OCI-LY3 (cell line): ENCODE data around the gene TTC21A.

Experiments
- H2AFZ ChIP-seq: fragments of 200-600, 300-600 bp; shearing (Covaris generic); 2 replicates; pipeline ENCODE4 v1.6.0; 2014; ENCODE audit warnings: antibody characterized with exemption, low read depth, low read length
- H3K27ac ChIP-seq: fragments of 200-600, 300-600 bp; sonication (generic); 2 replicates; pipeline ENCODE4 v1.5.1; 2014; ENCODE audit warnings: mild to moderate bottlenecking, low read length, moderate library complexity, mixed read lengths
- H3K27me3 ChIP-seq: fragments of 200-600, 300-600 bp; sonication (generic); 2 replicates; pipeline ENCODE4 v1.6.1; 2014; ENCODE audit warnings: low read depth, low read length, mixed read lengths
- H3K36me3 ChIP-seq: fragments of 200-600, 300-600 bp; sonication (generic); replicated peaks from 2 replicates; pipeline ENCODE3; 2014; ENCODE audit warnings: low read depth, low read length, mixed read lengths
- H3K4me1 ChIP-seq: fragments of 300-600, 200-600 bp; sonication (generic); 2 replicates; pipeline ENCODE4 v1.6.1; 2014; ENCODE audit warnings: low read length, mixed read lengths
- H3K4me2 ChIP-seq: fragments of 200-600, 300-600 bp; sonication (generic); 2 replicates; pipeline ENCODE4 v1.6.1; 2014; ENCODE audit warnings: low read length, mixed read lengths
- H3K4me3 ChIP-seq: fragments of 300-600, 200-600 bp; sonication (generic); 2 replicates; pipeline ENCODE4 v1.5.1; 2014; ENCODE audit warnings: antibody characterized with exemption, mild to moderate bottlenecking, low read length, moderate library complexity
- H3K79me2 ChIP-seq: fragments of 300-600, 200-600 bp; shearing (Covaris generic); 2 replicates; pipeline ENCODE4 v1.6.1; 2014; ENCODE audit warnings: mild to moderate bottlenecking, low read length, mixed read lengths
- H3K9ac ChIP-seq: fragments of 300-600, 200-600 bp; shearing (Covaris generic); 2 replicates; pipeline ENCODE4 v1.6.0; 2014; ENCODE audit warnings: mild to moderate bottlenecking, low read length, moderate library complexity
- H3K9me3 ChIP-seq: fragments of 200-600, 300-600 bp; shearing (Covaris generic); 2 replicates; pipeline ENCODE4 v1.6.1; 2014; ENCODE audit warnings: low read length, mixed read lengths; ENCODE audit not compliant: insufficient read depth
- H4K20me1 ChIP-seq: fragments of 200-600, 300-600 bp; sonication (generic); 2 replicates; pipeline ENCODE4 v1.6.1; 2016; ENCODE audit warnings: low read length, mixed read lengths; ENCODE audit not compliant: insufficient read depth
- EZH2phosphoT487 ChIP-seq: fragments of 200-600 bp; shearing (Covaris generic); IDR thresholded peaks from 2 replicates; pipeline ENCODE4 v1.6.1; 2018; ENCODE audit warnings: antibody characterized with exemption, mixed run types, low read depth
- TF ChIP-seq, protein P1 (sequence below): fragments of 200-600, 300-600 bp; sonication (generic); IDR thresholded peaks from 2 replicates; pipeline ENCODE4 v1.5.1; 2014; ENCODE audit warnings: antibody characterized with exemption, low read length, low read depth

TTC21A gene

DNA sequence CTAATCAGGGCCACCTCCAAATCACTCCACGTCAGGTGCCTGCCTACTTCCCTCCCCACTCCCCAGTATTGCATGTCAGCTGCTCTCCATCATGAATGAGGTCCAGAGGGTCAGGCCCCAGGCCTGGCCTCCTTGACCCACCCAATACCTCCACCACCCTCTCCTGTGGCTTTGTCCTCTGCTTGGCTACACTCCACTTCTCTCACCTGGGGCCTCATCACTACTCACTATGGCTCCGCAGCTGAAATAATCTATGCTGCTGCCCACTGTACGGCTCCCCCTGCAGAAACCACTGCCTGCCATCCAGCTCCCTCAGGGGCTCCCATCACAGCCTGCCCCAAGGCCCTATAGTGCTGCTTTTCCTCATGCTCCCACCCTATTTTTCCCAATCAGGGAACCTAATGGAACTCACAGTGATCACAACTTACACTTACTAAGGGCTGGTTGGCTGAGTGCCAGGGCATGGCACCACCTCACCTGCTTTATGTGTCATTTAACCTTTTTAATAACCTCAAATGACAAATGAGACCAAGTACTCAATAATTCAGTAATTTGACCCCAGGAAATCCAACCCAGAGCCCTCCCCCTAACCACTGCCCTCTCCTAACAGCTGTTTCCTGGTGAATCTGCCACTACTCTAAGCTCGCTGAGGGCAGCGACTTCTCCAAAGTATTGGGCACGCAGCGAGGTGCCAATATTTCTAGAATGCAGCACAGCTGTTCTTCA lies 2.4 kb upstream of the TTC21A start:
- H3K27me3 ChIP-seq, result peaks cover 5% of the 10 kb centered on the region; the same call in 1 of the 2 replicates
- no peak overlapping the region for H3K27ac ChIP-seq
- H3K36me3 ChIP-seq, result peaks cover 6% of the 10 kb centered on the region
- no peak overlapping the region for H2AFZ ChIP-seq
- no peak overlapping the region for H3K4me3 ChIP-seq
- peaks cover 21% of the 10 kb centered on the region for H3K4me1 ChIP-seq
- peaks cover 15% of the 10 kb centered on the region for H3K79me2 ChIP-seq
- H3K9ac ChIP-seq, result no peak overlapping the region
- no peak for TF ChIP-seq EZH2phosphoT487
- no peaks in the 10 kb centered on the region for H3K9me3 ChIP-seq
- H3K4me2 ChIP-seq, result no peak overlapping the region
- H4K20me1 ChIP-seq, result peaks cover 4% of the 10 kb centered on the region

DNA sequence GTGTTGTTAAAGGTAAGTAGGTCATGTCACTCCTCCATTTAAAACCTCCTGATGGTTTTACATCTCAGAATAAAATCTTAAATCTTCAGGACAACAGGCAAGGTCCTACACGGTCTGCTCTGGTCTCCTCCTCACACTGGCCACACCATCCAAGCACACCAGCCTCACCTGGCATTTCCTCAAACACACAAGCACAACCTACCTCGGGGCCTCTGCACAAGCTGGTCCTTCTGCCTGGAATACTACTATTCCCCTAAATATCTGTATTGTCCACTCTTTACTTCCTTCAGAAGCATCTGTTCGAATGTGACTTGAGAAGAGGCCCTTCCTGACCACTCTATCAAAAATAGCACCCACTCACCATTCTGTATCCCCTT lies 1.8 kb upstream of the TTC21A start:
- Histone ChIP-seq H3K9me3 (no peaks in the 10 kb centered on the region), H4K20me1 (peaks cover 4% of the 10 kb centered on the region), H3K4me3 (no peak overlapping the region), H3K79me2 (peaks cover 15% of the 10 kb centered on the region), H3K27ac (no peak overlapping the region), H3K36me3 (peaks cover 2% of the 10 kb centered on the region), H3K9ac (no peak overlapping the region), H3K27me3 (peaks cover 5% of the 10 kb centered on the region; the same call in 1 of the 2 replicates), H3K4me2 (no peak overlapping the region), H2AFZ (no peak overlapping the region), H3K4me1 (peaks cover 21% of the 10 kb centered on the region)
- TF ChIP-seq, protein P1, sequence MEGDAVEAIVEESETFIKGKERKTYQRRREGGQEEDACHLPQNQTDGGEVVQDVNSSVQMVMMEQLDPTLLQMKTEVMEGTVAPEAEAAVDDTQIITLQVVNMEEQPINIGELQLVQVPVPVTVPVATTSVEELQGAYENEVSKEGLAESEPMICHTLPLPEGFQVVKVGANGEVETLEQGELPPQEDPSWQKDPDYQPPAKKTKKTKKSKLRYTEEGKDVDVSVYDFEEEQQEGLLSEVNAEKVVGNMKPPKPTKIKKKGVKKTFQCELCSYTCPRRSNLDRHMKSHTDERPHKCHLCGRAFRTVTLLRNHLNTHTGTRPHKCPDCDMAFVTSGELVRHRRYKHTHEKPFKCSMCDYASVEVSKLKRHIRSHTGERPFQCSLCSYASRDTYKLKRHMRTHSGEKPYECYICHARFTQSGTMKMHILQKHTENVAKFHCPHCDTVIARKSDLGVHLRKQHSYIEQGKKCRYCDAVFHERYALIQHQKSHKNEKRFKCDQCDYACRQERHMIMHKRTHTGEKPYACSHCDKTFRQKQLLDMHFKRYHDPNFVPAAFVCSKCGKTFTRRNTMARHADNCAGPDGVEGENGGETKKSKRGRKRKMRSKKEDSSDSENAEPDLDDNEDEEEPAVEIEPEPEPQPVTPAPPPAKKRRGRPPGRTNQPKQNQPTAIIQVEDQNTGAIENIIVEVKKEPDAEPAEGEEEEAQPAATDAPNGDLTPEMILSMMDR, result no peak
- TF ChIP-seq EZH2phosphoT487, result no peak

DNA sequence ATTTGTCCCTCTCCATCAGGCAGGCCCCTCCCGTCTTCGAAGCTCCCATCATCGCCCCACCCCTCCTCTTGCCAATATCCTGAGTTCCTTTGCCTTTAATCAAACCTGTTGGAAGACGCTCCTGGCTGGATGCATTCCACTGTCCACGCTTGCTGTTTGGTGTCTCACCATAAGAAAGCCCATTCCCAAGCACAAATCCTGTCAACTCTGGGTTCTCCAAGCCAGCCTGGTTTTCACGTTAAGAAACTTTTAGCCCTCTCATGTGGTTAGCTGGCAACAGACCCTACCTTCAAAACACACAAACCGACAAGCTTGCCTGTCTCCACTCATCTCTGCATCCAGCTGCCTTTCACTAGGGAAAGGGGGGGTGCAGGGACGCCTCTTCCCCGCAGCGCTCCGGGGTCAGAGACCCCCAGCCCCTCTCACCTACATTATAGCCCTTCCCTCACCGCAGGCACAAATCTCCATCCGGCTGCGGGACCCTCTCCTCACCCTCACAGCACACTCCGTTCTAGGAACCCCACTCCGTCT lies 1.1 kb upstream of the TTC21A start:
- Histone ChIP-seq H3K36me3 (no peaks in the 10 kb centered on the region), H3K9me3 (no peaks in the 10 kb centered on the region), H4K20me1 (peaks cover 4% of the 10 kb centered on the region), H3K4me3 (peak overlapping the region; percentile 90), H3K4me1 (peaks cover 21% of the 10 kb centered on the region), H3K27ac (no peak overlapping the region), H3K27me3 (peaks cover 5% of the 10 kb centered on the region; the same call in 1 of the 2 replicates), H3K79me2 (peaks cover 15% of the 10 kb centered on the region), H2AFZ (no peak overlapping the region), H3K9ac (peak overlapping the region; percentile 77), H3K4me2 (peak overlapping the region; percentile 82)
- TF ChIP-seq, protein P1, result no peak
- no peak for TF ChIP-seq EZH2phosphoT487

DNA sequence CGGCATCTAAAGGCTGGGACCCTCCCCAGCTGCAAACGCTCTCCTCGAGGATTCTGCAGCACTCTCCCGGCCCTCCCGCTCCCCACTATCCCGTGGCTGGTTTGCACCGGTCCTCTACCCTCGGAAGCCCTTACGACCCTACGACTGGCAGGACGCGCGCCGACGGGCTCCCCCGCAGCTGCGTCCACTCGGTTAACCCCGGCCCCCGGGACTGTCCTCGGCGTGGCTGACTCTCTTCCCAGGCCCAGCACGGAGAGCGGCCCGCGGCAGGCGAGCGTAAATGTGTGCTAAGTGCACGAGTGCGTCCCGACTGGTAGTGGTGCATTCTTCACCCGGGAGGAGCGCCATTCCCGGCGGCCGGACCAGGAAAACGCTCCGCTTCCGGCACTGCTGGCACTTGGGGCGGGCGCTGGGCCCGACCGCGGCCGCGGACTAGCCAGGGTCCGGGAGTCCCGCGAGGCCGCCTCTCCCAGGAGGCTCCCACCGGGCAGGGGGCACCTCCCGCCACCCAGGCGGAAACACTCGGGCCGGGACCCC lies 561 bp upstream of the TTC21A start:
- peaks cover 5% of the 10 kb centered on the region; the same call in 1 of the 2 replicates for H3K27me3 ChIP-seq
- no peak overlapping the region; the same call in 1 of the 2 replicates for H3K27ac ChIP-seq
- TF ChIP-seq, protein P1, result no peak
- TF ChIP-seq EZH2phosphoT487, result no peak
- peak overlapping the region; percentile 77 for H3K9ac ChIP-seq
- H2AFZ ChIP-seq, result peak overlapping the region; percentile 78
- H3K4me3 ChIP-seq, result peak overlapping the region; percentile 90
- H3K4me2 ChIP-seq, result peak overlapping the region; percentile 82
- H3K4me1 ChIP-seq, result peaks cover 21% of the 10 kb centered on the region
- H3K9me3 ChIP-seq, result no peaks in the 10 kb centered on the region
- no peaks in the 10 kb centered on the region for H3K36me3 ChIP-seq
- peaks cover 3% of the 10 kb centered on the region for H4K20me1 ChIP-seq
- H3K79me2 ChIP-seq, result peaks cover 15% of the 10 kb centered on the region
